ENCODE results near the gene CCDC136.
A peak's percentile ranks its signal among the peaks of the same experiment; 100 is the strongest.

Gene CCDC136

DNA sequence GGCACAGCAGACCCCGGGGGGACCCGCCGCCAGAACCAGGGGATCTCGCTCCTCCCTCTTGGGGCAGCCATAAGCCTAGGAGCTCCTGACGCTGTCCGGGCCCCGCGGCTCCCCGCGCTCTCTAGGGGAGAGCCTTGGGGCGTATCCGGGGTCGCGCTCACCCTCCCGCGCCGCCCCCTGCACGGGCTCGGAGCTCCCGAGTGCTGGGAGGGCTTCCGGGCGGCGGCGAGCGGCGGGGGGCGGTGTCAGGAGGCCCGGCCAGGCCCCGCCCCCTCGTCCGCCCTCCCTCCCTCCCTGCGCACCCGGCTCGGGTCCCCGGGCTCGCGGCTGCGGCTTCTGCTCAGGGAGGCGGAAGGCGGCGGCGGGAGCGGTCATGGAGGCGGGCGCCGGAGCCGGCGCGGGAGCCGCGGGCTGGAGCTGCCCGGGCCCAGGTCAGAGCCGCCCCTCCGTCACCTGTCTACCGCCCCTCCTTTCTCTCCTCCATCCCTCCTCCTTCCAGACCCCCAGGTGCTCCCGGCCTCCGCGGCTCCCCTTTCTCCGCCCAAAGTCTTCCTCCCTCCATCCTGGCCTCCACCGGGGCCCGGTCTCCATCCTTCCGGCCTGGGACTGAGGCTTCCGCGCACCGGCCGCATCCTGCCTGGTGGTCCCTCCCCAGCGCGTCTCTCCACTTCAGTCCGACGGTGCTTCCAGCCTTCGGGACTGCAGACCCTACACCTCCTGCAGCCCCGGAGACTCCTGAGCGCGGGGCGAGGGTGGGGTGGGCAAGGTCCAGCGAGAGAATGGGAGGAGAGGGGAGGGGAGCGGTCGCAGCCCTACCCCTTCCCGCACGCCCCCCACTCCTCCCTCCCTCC is at the start of gene CCDC136:
Gene CCDC136, plus strand, starts transcription at position 848 of the 851 bp plus-strand sequence. CDS start 444 bp downstream, outside the sequence.
- Histone ChIP-seq H3K27ac (ENCODE audit: low read length) (no peak within 1 kb of the TSS), H3K4me3 (ENCODE audit: low read depth in 1 of 2, low read length in 2 of 2) (peak within 1 kb of the TSS; percentile 62 to 86), H3K9me3 (ENCODE audit: control insufficient read depth in 1 of 2, low read length in 2 of 2) (no peaks in the 10 kb centered on the region), H3K4me1 (ENCODE audit: control insufficient read depth in 1 of 2, insufficient read depth in 2 of 2, low read length in 2 of 2) (peaks cover 0 to 11% of the 10 kb centered on the region in 2 donors), H3K36me3 (ENCODE audit: control insufficient read depth in 1 of 2, insufficient read depth in 2 of 2, low read length in 2 of 2) (peaks cover 0 to 5% of the 10 kb centered on the region in 2 donors), H3K27me3 (ENCODE audit: low read depth, low read length) (peaks cover 3% of the 10 kb centered on the region)

DNA sequence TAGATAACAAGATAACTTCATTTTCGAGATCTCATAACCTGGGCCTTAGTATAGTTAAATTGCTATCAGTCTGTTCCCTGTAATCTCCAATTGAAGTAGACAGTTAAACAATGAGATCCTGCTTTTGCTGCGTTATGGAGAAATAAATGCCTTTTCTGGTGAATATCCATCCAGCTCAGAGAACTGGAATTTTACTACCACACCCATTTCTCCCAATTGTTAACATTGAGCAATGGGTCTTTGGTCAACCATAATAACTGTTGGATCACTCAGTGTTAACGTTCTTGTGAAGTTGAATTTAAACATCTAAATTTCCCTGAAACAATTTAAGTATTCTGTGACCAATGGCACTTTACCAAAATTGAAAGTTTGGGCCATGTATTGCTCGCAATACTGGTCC is 49.6 kb upstream of the CCDC136 start:
- Histone ChIP-seq H3K27me3 (ENCODE audit: low read depth, low read length) (no peaks in the 10 kb centered on the region), H3K9me3 (ENCODE audit: control insufficient read depth in 1 of 2, low read length in 2 of 2) (no peaks in the 10 kb centered on the region), H3K36me3 (ENCODE audit: control insufficient read depth in 1 of 2, insufficient read depth in 2 of 2, low read length in 2 of 2) (peaks cover 0 to 22% of the 10 kb centered on the region in 2 donors), H3K27ac (ENCODE audit: low read length) (peak overlapping the region; percentile 93), H3K4me1 (ENCODE audit: control insufficient read depth in 1 of 2, insufficient read depth in 2 of 2, low read length in 2 of 2) (peaks cover 11 to 26% of the 10 kb centered on the region in 2 donors), H3K4me3 (ENCODE audit: low read depth in 1 of 2, low read length in 2 of 2) (no peak overlapping the region)

GRCh38 chr7:128743112-128743772 is 48.5 kb upstream of the CCDC136 start:
- no peaks in the 10 kb centered on the region for H3K27me3 ChIP-seq (ENCODE audit: low read depth, low read length)
- no peak overlapping the region for H3K4me3 ChIP-seq (ENCODE audit: low read depth in 1 of 2, low read length in 2 of 2)
- H3K27ac ChIP-seq (ENCODE audit: low read length): no peak overlapping the region
- H3K4me1 ChIP-seq (ENCODE audit: control insufficient read depth in 1 of 2, insufficient read depth in 2 of 2, low read length in 2 of 2): peaks cover 11 to 26% of the 10 kb centered on the region in 2 donors
- H3K36me3 ChIP-seq (ENCODE audit: control insufficient read depth in 1 of 2, insufficient read depth in 2 of 2, low read length in 2 of 2): peaks cover 5 to 22% of the 10 kb centered on the region in 2 donors
- H3K9me3 ChIP-seq (ENCODE audit: control insufficient read depth in 1 of 2, low read length in 2 of 2): no peaks in the 10 kb centered on the region

DNA sequence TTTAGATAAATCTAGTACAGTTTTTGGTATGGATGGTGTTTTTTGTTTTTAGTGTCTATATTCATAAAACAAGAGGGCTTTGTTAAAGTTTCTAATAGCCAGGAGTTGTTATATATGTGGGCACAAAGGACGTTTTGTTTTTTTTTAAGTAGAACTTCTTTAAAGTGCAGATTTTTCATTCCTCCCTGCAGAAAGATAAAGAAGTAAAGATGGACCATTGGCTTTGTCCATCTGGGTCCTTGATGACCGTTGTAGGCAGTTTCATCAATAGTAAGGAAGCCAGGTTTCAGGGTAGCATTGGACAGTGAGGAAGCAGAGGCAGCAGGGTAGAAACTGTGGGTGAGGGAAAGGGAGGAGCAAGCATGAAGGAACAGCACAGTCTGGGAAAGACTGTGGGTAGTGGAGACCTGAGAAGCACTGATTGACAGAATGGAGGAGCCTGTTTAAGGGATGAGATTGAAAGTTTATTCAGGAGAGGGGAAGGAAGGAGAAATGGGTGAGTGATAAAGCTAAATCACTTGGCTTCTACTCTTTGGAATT is 47.3 kb upstream of the CCDC136 start:
- peaks cover 7 to 26% of the 10 kb centered on the region in 2 donors for H3K4me1 ChIP-seq (ENCODE audit: control insufficient read depth in 1 of 2, insufficient read depth in 2 of 2, low read length in 2 of 2)

DNA sequence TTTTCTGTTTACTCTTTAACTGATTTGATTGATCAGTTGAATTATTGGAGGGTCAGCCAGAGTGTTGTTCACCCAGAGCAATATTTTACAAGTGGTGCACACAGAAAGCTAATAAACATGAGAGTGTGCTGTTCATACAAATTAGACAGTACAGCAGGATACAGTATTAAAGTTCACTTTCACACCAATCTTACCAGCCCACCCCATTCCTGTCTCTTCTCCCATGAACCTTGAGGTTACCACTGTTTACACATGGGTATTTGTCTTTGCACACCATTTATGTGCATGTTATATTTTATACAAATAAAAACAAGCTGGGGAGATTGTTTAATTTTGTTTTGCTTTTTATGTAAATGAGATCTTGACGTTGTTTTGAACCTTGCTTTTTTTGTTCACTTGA is 46.1 kb upstream of the CCDC136 start:
- Histone ChIP-seq H3K27me3 (ENCODE audit: low read depth, low read length) (no peaks in the 10 kb centered on the region), H3K4me3 (ENCODE audit: low read depth in 1 of 2, low read length in 2 of 2) (no peak overlapping the region), H3K36me3 (ENCODE audit: control insufficient read depth in 1 of 2, insufficient read depth in 2 of 2, low read length in 2 of 2) (peaks cover 20 to 29% of the 10 kb centered on the region in 2 donors), H3K4me1 (ENCODE audit: control insufficient read depth in 1 of 2, insufficient read depth in 2 of 2, low read length in 2 of 2) (peaks cover 7 to 21% of the 10 kb centered on the region in 2 donors), H3K9me3 (ENCODE audit: control insufficient read depth in 1 of 2, low read length in 2 of 2) (no peaks in the 10 kb centered on the region), H3K27ac (ENCODE audit: low read length) (no peak overlapping the region)

More for the DNA sequence above, 47.3 kb upstream of the CCDC136 start:
- Histone ChIP-seq H3K27ac (ENCODE audit: low read length) (no peak overlapping the region), H3K9me3 (ENCODE audit: control insufficient read depth in 1 of 2, low read length in 2 of 2) (no peaks in the 10 kb centered on the region), H3K36me3 (ENCODE audit: control insufficient read depth in 1 of 2, insufficient read depth in 2 of 2, low read length in 2 of 2) (peaks cover 17 to 25% of the 10 kb centered on the region in 2 donors), H3K27me3 (ENCODE audit: low read depth, low read length) (no peaks in the 10 kb centered on the region), H3K4me3 (ENCODE audit: low read depth in 1 of 2, low read length in 2 of 2) (no peak overlapping the region)

- Histone ChIP-seq H3K27ac (ENCODE audit: low read length) (no peak overlapping the region), H3K4me1 (ENCODE audit: control insufficient read depth in 1 of 2, insufficient read depth in 2 of 2, low read length in 2 of 2) (peaks cover 0 to 8% of the 10 kb centered on the region in 2 donors), H3K4me3 (ENCODE audit: low read depth in 1 of 2, low read length in 2 of 2) (no peak overlapping the region), H3K36me3 (ENCODE audit: control insufficient read depth in 1 of 2, insufficient read depth in 2 of 2, low read length in 2 of 2) (peaks cover 25 to 29% of the 10 kb centered on the region in 2 donors), H3K9me3 (ENCODE audit: control insufficient read depth in 1 of 2, low read length in 2 of 2) (no peaks in the 10 kb centered on the region), H3K27me3 (ENCODE audit: low read depth, low read length) (no peaks in the 10 kb centered on the region)
Observed at GRCh38 chr7:128747327-128748079, 44.3 kb upstream of the CCDC136 start.

- H3K36me3 ChIP-seq (ENCODE audit: control insufficient read depth in 1 of 2, insufficient read depth in 2 of 2, low read length in 2 of 2): peaks cover 34 to 47% of the 10 kb centered on the region in 2 donors
- no peaks in the 10 kb centered on the region for H3K4me1 ChIP-seq (ENCODE audit: control insufficient read depth in 1 of 2, insufficient read depth in 2 of 2, low read length in 2 of 2)
- H3K4me3 ChIP-seq (ENCODE audit: low read depth in 1 of 2, low read length in 2 of 2): no peak overlapping the region
- no peak overlapping the region for H3K27ac ChIP-seq (ENCODE audit: low read length)
- no peaks in the 10 kb centered on the region for H3K27me3 ChIP-seq (ENCODE audit: low read depth, low read length)
- no peaks in the 10 kb centered on the region for H3K9me3 ChIP-seq (ENCODE audit: control insufficient read depth in 1 of 2, low read length in 2 of 2)
Observed at GRCh38 chr7:128752251-128752650, 39.5 kb upstream of the CCDC136 start.

DNA sequence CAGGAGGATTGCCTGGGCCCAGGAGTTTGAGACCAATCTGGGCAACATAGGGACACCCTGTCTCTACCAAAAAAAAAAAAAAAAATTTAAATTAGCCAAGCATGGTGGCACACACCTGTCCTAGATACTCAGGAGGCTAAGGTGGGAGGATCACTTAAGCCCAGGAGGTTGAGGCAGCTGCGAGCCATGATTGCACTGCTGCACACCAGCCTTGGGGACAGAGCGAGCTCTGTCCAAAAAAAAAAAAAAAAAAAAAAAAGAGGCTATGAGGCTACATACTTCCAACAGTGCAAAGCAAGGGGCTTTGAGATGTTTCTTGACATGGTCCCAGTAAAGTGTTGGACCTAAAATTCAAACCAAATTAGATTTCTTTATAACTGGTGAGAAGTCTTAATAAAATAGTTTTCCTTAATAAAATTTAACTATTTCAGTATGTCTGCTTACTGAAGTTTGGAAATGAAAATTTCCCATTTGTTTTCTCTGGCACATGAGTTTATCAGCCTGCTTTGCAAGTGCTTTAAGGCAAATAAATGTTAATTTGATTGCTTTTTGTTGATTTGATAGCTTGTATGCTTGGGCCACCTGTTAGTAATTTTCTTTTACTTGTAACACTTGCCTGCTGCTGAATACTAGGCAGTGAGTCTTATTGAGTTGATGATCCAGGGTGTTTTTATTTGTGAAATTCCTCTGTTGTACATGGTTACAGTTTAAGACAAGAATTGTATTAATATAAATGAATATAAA is 36.5 kb upstream of the CCDC136 start:
- peaks cover 25 to 45% of the 10 kb centered on the region in 2 donors for H3K36me3 ChIP-seq (ENCODE audit: control insufficient read depth in 1 of 2, insufficient read depth in 2 of 2, low read length in 2 of 2)
- no peaks in the 10 kb centered on the region for H3K27me3 ChIP-seq (ENCODE audit: low read depth, low read length)
- peak overlapping the region; percentile 47 for H3K27ac ChIP-seq (ENCODE audit: low read length)
- no peaks in the 10 kb centered on the region for H3K9me3 ChIP-seq (ENCODE audit: control insufficient read depth in 1 of 2, low read length in 2 of 2)
- no peaks in the 10 kb centered on the region for H3K4me1 ChIP-seq (ENCODE audit: control insufficient read depth in 1 of 2, insufficient read depth in 2 of 2, low read length in 2 of 2)
- no peak overlapping the region for H3K4me3 ChIP-seq (ENCODE audit: low read depth in 1 of 2, low read length in 2 of 2)

GRCh38 chr7:128755819-128756476 is 35.8 kb upstream of the CCDC136 start:
- Histone ChIP-seq H3K27ac (ENCODE audit: low read length) (peak overlapping the region; percentile 85), H3K9me3 (ENCODE audit: control insufficient read depth in 1 of 2, low read length in 2 of 2) (no peaks in the 10 kb centered on the region), H3K4me3 (ENCODE audit: low read depth in 1 of 2, low read length in 2 of 2) (no peak overlapping the region), H3K36me3 (ENCODE audit: control insufficient read depth in 1 of 2, insufficient read depth in 2 of 2, low read length in 2 of 2) (peaks cover 31 to 45% of the 10 kb centered on the region in 2 donors), H3K4me1 (ENCODE audit: control insufficient read depth in 1 of 2, insufficient read depth in 2 of 2, low read length in 2 of 2) (no peaks in the 10 kb centered on the region), H3K27me3 (ENCODE audit: low read depth, low read length) (no peaks in the 10 kb centered on the region)

DNA sequence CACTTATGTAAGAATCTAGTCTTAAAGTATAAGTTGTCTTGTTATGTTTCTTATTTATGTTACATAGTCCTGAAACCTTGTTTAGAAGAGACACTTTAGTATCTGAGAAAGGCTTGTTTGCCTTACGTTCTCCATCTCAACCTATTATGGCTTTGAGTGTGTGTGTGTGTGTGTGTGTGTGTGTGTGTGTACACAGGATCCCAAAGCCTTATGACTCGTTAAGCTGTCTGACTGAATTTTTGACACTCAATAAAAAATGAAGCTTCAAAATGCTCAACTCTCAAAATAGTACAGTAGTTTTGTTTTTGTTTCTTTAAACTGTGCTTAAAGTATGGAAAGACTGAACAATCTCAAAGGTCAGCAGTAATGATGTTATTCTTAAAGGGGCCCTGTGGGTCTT is 34.6 kb upstream of the CCDC136 start:
- Histone ChIP-seq H3K4me3 (ENCODE audit: low read depth in 1 of 2, low read length in 2 of 2) (no peak overlapping the region), H3K36me3 (ENCODE audit: control insufficient read depth in 1 of 2, insufficient read depth in 2 of 2, low read length in 2 of 2) (peaks cover 34 to 40% of the 10 kb centered on the region in 2 donors), H3K27me3 (ENCODE audit: low read depth, low read length) (no peaks in the 10 kb centered on the region), H3K9me3 (ENCODE audit: control insufficient read depth in 1 of 2, low read length in 2 of 2) (no peaks in the 10 kb centered on the region), H3K4me1 (ENCODE audit: control insufficient read depth in 1 of 2, insufficient read depth in 2 of 2, low read length in 2 of 2) (no peaks in the 10 kb centered on the region), H3K27ac (ENCODE audit: low read length) (peak overlapping the region; percentile 85)

Data from muscle layer of duodenum (tissue), 2 donors.